Activated CD4-positive, alpha-beta T cell treated with anti-CD3 and anti-CD28 coated beads, Interleukin-2, Interleukin-6, amounts not matched to agents 100 ng/mL and 50 ng/mL, durations not matched to agents 16 hours and 8 hours (primary cell): Measurements from ENCODE around the gene KLF13.
A peak's percentile ranks its signal among the peaks of the same experiment; 100 is the strongest.

Source experiments
- DNase-seq: peaks from one replicate; pipeline ENCODE4 v3.0.0-alpha.2; 2020

KLF13 gene

DNA sequence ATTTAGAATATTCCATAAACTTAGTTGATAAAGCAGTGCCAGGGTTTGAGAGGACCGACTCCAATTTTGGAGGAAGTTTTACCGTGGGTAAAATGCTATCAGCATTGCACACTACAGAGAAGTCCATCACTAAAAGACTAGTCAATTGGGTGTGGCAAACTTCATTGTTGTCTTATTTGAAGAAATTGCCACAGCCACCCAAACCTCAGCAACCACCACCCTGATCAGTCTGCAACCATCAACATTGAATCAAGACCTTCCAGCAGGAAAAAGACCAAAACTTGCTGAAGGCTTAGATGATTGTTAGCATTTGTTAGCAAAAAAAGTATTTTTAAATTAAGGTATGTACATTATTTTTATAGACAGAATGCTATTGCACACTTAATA, 60.5 kb downstream of the KLF13 start:
- DNase-seq, result no peak

- DNase-seq, result no peak
These were observed 61.0 kb downstream of the KLF13 start for GRCh38 chr15:31387479-31388118.

DNA sequence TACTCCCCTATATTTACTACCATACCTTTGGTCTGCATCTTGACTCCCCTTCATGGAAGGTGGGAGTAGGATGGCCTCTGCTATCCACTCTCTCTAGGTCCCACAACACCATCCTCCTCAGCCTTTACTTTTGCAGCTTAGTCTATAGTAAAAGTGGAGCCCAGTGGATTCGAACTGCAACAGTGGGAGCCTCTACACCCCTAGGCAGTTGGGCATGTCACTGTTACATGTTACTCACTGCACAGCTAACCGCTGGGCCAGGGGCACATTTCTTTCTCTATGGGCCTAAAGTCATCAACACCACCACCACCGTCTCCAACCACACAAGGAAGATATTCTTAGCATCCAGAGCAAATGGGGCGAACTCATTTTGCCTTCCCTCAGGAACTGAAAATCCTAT, 62.9 kb downstream of the KLF13 start:
- DNase-seq, result no peak

GRCh38 chr15:31390029-31390428, 63.4 kb downstream of the KLF13 start:
- no peak for DNase-seq

DNA sequence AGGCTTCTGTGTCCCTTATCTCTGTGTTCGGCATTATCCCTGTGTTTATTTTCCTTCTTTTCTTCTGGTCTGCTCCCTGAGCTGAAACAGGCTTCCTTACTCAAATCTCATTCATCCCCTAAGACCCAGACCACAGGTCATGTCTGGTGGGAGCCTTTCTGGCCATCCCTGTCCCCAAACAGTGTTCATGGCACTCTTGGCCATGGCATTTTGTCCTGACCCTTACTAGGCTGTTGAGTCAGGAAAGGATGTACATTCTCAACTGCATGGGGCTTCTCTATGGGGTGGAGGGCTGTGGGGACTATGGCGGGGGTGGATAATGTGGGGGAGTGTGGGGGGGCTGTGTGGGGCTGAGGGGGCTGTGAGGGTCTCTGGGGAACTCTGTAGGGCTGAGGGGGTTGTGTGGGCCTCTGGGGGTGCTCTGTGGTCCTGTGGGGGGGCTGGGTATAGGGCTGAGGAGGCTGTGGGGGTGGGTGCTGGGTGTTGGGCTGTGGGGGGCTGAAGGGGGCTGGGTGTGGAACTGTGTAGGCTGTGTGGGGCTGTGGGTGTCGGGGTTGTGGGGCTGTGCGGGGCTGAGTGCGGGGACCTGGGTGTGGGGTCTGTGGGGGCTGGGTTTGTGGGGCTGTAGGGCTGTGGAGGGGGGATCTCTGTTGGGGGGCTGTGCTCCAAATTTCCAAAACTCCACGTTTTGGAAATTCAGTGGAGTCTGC, 64.3 kb downstream of the KLF13 start:
- DNase-seq, result no peak

DNA sequence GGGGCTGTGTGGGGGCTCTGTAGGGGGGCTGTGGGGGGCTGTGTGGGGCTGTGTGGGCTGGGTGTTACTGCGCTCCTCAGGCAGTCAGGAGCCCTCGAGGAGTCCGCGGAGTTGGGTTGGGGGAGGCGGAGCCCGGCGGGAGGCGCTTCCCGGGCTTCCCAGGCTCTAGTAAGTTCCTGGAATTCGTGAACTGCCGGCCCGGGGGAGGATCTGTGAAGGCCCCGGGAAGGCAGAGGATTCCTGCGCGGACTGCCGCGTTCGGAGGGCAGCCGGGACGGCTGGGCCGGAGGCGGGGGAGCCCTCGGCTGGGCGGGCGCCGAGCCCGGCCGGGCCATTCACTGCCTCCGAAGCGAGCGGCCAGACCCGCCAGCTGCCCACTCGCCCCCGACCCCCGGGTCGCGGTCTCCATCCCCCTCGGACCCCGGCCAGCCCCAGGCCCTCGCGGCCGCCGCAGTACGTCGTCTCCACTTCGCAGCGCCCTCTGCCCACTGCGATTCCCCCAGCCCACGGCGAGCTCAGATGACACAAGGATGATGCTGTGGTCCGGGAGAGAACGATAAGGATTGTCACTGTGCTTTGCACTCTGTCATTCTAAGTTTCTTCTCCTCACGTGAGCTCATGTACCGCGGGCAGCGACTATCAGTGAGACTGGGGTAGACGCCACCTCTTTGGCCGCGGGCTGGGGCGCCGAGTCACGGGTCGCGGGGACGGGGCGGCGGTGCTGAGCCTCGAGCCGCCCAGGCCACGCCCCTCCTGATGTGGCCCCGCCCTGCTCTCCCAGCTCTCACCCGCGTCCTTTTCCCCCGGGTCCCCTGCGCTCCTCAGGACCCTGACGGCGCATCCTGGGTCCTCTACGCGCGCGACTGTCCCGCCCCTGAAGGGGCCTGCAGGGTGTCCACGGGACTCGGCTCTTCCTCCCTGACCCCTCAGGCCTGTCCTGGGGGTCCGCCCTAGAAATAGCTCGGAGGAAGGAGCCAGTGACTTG, 65.3 kb downstream of the KLF13 start:
- peak; percentile 77 for DNase-seq

DNA sequence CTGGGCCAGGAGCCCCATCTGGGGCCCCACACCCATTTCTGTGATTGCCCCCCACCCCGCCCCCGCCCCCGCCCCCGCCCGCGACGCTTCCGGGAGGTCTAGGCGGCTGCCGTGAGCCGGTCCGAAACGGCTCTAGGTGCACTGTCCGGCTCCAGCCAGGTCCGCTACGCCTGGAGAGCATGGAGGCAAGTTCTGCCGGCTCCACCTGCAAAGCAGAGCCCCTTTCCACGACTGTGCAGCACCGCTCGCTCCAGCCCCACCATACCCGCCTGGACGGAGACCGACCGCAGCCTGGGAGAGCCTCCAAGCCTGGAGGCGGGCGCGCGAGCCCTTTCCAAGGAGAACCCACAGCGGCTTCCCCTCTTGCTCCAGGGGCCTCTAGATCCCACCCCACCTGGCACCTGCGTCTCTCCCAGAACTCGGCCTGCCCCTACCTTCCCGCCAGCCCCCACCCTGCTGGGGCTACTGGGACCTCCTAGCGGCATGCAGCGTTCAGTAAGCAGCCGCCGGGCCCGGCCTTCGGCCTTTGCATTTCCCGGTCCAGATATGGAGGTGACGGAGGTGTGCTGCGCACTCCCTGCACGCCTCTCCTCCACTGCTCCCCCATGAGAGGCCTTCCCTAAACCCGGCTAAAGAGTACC, 66.2 kb downstream of the KLF13 start:
- no peak for DNase-seq

DNA sequence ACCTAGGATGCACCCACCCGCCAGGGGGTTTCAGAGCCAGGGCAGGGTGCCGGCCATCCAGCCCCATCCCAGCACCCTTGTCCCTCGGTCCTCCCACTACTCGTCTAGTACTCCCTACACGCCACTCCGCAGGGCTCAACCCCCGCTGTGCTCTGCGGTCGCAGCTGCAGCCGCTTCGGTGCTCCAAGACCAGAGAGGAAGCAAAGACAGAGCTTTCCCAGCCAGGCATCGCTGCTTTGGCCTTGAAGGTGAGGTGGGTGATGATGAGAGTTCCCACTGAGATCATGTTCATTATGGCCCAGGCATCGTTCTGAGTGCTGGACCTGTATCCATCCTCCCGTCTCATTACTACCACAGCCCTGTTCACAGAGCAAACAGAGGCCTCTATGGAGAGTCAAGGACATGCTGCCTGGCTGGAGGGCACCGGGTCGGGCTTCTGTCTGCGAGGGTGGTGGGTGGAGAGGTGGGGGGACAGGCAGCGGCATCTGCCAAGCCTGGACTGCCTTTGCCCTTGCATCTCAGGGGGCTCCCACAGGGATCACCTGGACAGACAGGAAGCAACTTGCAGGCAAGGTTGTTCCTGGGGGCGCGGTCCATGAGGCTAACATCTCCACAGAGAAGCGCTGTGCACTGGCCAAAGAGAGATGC, 66.9 kb downstream of the KLF13 start:
- DNase-seq, result no peak

DNA sequence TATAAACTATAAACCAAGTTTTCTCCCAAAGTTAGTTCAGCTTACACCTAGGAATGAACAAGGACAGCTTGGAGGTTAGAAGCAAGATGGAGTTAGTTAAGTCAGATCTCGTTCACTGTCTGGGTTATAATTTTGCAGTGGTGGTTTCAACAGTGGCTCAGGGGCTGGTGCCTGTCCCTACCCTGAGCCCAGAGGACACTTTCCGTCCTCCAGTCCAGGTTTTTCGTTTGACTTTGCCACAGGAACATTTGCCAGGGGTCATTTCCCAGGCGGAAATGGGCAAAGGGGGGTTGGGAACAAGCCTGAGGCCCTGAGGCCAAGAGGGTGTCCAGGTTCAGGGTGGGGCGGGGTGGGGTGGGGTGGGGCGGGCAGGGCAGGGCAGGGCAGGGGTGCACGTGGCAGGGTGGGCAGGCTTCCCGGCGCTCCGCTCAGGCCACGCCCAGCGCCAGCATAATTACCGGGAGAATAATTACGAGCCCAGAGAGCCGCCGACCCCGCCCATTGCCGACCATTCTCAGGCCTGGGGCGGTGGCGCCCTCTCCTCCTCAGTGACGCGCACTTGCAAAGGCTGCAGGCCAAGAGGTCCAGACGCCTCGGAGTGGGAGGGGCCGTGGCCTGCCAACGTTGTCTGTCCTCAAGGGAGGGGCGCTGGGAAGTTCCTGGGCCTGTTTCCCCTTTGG, 70.4 kb downstream of the KLF13 start:
- no peak for DNase-seq

- DNase-seq, result no peak
These were observed 71.4 kb downstream of the KLF13 start for GRCh38 chr15:31397851-31398661.

GRCh38 chr15:31398677-31399301, 72.2 kb downstream of the KLF13 start:
- DNase-seq, result no peak

- DNase-seq, result no peak
These were observed 73.0 kb downstream of the KLF13 start for GRCh38 chr15:31399544-31400171.

DNA sequence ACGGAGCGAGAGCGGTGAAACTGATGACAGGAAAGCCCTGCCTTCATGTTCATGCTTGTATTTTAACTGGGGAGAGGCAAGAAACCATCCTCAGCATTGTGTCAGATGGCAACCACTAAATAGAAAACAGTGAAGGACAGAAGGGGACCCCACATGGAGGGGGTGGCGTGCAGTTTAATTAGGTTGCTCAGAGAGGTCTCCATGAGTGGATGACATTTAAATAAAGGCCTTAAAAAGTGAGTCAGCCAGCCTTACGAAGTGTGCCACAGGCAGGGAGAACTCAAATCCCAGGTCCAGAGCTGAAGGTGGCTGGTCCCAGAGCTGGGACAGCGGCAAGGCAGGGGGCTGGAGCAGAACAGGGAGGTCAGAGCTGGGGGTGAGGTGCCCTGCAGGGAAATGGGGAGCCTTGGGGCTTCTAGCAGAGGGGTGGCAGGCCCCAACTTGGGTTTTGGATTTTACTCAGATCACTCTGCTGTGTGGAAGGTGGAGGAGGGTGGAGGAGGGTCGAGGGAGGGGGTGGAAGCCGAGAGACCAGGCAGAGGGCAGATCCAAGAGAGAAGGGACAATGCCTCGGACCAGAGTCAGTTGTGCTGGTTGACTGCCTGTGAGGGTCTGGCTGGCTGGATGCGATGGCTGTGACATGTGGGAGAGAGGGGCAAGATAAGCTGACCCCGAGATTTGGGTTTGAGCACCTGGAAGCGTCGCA, 73.7 kb downstream of the KLF13 start:
- no peak for DNase-seq

DNA sequence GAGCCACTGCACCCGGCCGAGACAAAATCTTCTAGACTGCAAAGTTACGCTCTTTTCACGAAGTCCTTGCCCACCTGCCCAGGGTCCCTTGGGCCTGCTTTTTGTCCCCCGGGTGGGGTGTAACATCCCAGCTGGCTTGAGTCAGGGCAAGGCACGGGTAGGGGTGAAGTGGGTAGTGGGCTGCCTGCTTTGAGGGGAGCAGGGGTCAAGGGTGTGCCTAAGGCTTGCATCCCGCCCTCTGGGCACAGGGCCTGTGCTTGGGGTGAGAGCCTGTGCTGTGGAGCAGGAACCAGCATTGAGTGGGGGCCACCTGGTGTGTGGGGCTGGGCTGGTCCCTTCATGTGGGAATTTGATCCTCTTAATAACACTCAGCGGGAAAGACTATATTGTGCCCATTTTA, 74.6 kb downstream of the KLF13 start:
- DNase-seq, result no peak

- DNase-seq, result no peak
These were observed 75.4 kb downstream of the KLF13 start for GRCh38 chr15:31402003-31402402.

DNA sequence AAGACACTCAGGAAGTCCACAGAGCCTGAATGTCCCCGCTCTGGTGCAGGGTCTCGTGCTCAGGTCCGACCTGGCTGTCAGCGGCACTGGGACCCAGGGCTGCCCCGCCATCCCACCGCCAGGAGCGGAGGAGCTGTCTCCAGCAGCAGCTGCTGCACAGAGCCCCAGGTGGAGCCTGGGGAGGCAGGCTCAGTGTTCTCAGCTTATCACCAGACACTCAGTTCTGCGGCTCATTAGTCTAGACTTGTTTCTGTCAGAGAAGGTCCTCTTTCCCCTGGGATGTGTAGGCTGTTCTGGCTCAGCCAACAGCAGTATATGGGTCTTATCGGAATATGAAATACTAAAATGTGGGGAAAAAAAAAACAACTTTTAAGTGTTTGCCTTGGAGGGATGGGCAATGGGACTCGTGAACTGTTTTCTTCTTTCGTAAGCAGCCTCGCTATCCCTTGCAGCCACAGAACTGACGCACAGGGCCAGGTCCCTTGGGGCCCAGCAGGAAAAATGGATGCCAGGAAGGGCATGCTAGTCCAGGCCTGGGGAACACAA, 75.9 kb downstream of the KLF13 start:
- DNase-seq, result no peak

GRCh38 chr15:31403096-31403495, 76.5 kb downstream of the KLF13 start:
- no peak for DNase-seq

DNA sequence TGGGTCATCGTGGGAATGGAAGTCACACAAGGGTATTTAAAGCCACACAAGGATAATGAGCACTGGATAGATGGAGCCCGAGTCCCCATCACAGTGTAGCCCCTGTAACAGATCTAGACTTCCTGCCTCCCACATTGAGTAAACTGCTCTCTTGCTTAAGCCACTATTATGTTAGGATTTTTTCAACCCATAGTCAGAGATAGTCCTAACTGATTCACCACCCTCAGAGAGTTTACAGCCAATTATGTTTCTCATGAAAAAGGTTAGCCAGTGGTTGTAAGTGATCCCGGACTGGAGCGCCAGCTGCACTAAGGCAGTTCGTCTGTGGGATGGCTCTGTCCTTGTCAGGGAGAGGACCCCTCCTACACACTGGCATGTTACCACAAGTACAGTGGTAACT, 77.0 kb downstream of the KLF13 start:
- DNase-seq, result no peak

DNA sequence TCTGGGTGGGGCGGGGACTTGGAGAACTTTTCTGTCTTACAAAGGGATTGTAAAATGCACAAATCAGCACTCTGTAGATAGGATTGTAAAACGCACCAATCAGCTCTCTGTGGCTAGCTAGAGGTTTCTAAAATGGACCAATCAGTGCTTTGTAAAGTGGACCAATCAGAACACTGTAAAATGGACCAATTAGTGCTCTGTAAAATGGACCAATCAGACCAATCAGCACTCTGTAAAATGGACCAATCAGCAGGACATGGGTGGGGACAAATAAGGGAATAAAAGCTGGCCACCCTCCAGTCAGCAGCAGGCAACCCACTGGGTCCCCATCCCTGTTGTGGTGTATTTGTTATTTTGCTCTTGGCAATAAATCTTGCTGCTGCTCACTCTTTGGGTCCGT, 77.7 kb downstream of the KLF13 start:
- no peak for DNase-seq
